GM21825 (cell line): ENCODE data around the gene GABRB1.

ENCODE experiments used
- ATAC-seq: cut with Tn5 transposase; IDR thresholded peaks from one replicate; pipeline ENCODE4 v1.9.1; 2021; ENCODE audit warnings: mild to moderate bottlenecking, moderate library complexity; ENCODE audit not compliant: unreplicated experiment

GABRB1 gene

GRCh38 chr4:47031011-47031678 lies at the start of gene GABRB1:
Gene GABRB1 (plus strand): TSS chr4:47031567.
- ATAC-seq, result no peak

GRCh38 chr4:46984781-46985180 lies 46.6 kb upstream of the GABRB1 start:
- ATAC-seq, result no peak

GRCh38 chr4:46986922-46987638 lies 44.3 kb upstream of the GABRB1 start:
- ATAC-seq, result no peak

GRCh38 chr4:46992338-46992737 lies 39.0 kb upstream of the GABRB1 start:
- no peak for ATAC-seq

GRCh38 chr4:46993075-46994006 lies 38.0 kb upstream of the GABRB1 start, which contains the start of gene GABRA4:
Gene GABRA4 (minus strand): TSS chr4:46993581. CDS start chr4:46993424, 157 bp downstream.
- ATAC-seq, result no peak

- no peak for ATAC-seq
Observed at GRCh38 chr4:46994007-46994405, 37.4 kb upstream of the GABRB1 start.

- ATAC-seq, result no peak
Observed at GRCh38 chr4:46999566-46999965, 31.8 kb upstream of the GABRB1 start.

- no peak for ATAC-seq
Observed at GRCh38 chr4:47000406-47000805, 31.0 kb upstream of the GABRB1 start.

GRCh38 chr4:47002580-47002979 lies 28.8 kb upstream of the GABRB1 start:
- ATAC-seq, result no peak

GRCh38 chr4:47010347-47010911 lies 20.9 kb upstream of the GABRB1 start:
- peak; percentile 9 for ATAC-seq

GRCh38 chr4:47010912-47011446 lies 20.4 kb upstream of the GABRB1 start:
- peak; percentile 92 for ATAC-seq

- ATAC-seq, result no peak
Observed at GRCh38 chr4:47012676-47013075, 18.7 kb upstream of the GABRB1 start.

GRCh38 chr4:47013373-47013772 lies 18.0 kb upstream of the GABRB1 start:
- no peak for ATAC-seq

GRCh38 chr4:47017081-47017480 lies 14.3 kb upstream of the GABRB1 start:
- no peak for ATAC-seq

- no peak for ATAC-seq
Observed at GRCh38 chr4:47017494-47017893, 13.9 kb upstream of the GABRB1 start.

GRCh38 chr4:47031751-47032404 lies 511 bp downstream of the GABRB1 start:
- ATAC-seq, result no peak

- ATAC-seq, result peak; percentile 97
Observed at GRCh38 chr4:47032405-47033106, 1.2 kb downstream of the GABRB1 start.

GRCh38 chr4:47038263-47038662 lies 6.9 kb downstream of the GABRB1 start:
- ATAC-seq, result no peak

GRCh38 chr4:47040828-47041227 lies 9.5 kb downstream of the GABRB1 start:
- ATAC-seq, result no peak

- no peak for ATAC-seq
Observed at GRCh38 chr4:47043821-47044220, 12.5 kb downstream of the GABRB1 start.
